BE2C (cell line): ENCODE data around the gene LTA4H.

Experiments
- DNase-seq: peaks from one replicate; pipeline ENCODE4 v3.0.0-alpha.2; 2020
- H3K27me3 ChIP-seq: fragments of 250-450 bp; sonication (Bioruptor Pico); 2 replicates; pipeline ENCODE4 v1.5.1; 2020; ENCODE audit warnings: mild to moderate bottlenecking
- H3K36me3 ChIP-seq: fragments of 250-450 bp; sonication (Bioruptor Pico); 2 replicates; pipeline ENCODE4 v1.5.1; 2020; ENCODE audit warnings: mild to moderate bottlenecking
- H3K4me1 ChIP-seq: fragments of 250-450 bp; sonication (Bioruptor Pico); 2 replicates; pipeline ENCODE4 v1.5.1; 2020
- H3K4me3 ChIP-seq: 2 replicates; pipeline ENCODE4 v1.5.1; 2011; ENCODE audit warnings: low read depth, low read length
- H3K9me3 ChIP-seq: fragments of 250-450 bp; sonication (Bioruptor Pico); 2 replicates; pipeline ENCODE4 v1.5.1; 2020
- TF ChIP-seq, protein P1 (sequence below): IDR thresholded peaks from 2 replicates; pipeline ENCODE4 v1.5.1; 2012; ENCODE audit warnings: mild to moderate bottlenecking, low read depth, low read length

Gene LTA4H

DNA sequence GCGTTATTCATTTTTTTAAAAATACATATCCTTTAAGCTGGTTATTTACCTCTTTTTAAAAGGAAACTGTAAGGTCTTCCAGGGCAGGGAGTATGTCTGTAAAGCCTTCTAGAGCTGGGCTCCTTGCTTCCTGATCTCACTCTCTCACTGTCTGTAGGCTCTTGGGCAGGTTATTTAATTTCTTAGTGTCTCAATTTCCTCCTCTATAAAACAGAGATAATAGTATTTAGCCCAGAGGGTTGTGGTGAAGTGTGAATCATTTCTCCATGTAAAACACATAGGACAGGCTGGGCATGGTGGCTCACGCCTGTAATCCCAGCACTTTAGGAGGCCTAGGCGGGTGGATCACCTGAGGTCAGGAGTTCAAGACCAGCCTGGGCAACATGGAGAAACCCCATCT lies 25.9 kb upstream of the LTA4H start:
- no peaks in the 10 kb centered on the region for H3K27me3 ChIP-seq
- no peak for DNase-seq
- H3K4me1 ChIP-seq = no peaks in the 10 kb centered on the region
- TF ChIP-seq, protein P1, sequence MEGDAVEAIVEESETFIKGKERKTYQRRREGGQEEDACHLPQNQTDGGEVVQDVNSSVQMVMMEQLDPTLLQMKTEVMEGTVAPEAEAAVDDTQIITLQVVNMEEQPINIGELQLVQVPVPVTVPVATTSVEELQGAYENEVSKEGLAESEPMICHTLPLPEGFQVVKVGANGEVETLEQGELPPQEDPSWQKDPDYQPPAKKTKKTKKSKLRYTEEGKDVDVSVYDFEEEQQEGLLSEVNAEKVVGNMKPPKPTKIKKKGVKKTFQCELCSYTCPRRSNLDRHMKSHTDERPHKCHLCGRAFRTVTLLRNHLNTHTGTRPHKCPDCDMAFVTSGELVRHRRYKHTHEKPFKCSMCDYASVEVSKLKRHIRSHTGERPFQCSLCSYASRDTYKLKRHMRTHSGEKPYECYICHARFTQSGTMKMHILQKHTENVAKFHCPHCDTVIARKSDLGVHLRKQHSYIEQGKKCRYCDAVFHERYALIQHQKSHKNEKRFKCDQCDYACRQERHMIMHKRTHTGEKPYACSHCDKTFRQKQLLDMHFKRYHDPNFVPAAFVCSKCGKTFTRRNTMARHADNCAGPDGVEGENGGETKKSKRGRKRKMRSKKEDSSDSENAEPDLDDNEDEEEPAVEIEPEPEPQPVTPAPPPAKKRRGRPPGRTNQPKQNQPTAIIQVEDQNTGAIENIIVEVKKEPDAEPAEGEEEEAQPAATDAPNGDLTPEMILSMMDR = no peak
- H3K9me3 ChIP-seq = no peaks in the 10 kb centered on the region
- H3K36me3 ChIP-seq = no peaks in the 10 kb centered on the region
- no peak overlapping the region for H3K4me3 ChIP-seq

DNA sequence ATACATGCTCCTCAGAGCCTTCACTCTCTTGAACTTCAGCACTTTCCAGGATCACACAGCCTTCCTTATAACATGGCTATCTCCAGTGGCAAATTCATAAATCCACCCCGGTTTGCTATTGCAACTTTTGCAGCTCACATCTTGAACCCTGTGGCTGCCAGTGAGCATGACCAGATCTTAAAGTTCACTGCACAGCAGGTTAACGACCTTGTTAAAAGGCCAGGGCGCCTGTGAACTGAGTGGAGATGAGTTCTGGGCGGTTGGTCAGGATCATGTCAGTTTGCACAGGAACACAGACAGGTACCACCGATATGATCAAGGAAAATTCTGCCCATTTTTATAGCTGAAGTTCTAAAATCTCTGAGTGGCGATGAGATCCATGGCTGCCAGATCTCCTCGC lies 24.7 kb upstream of the LTA4H start:
- H3K4me3 ChIP-seq = no peak overlapping the region
- TF ChIP-seq, protein P1 = no peak
- no peaks in the 10 kb centered on the region for H3K4me1 ChIP-seq
- no peaks in the 10 kb centered on the region for H3K36me3 ChIP-seq
- H3K27me3 ChIP-seq = no peaks in the 10 kb centered on the region
- H3K9me3 ChIP-seq = no peaks in the 10 kb centered on the region
- DNase-seq = no peak

DNA sequence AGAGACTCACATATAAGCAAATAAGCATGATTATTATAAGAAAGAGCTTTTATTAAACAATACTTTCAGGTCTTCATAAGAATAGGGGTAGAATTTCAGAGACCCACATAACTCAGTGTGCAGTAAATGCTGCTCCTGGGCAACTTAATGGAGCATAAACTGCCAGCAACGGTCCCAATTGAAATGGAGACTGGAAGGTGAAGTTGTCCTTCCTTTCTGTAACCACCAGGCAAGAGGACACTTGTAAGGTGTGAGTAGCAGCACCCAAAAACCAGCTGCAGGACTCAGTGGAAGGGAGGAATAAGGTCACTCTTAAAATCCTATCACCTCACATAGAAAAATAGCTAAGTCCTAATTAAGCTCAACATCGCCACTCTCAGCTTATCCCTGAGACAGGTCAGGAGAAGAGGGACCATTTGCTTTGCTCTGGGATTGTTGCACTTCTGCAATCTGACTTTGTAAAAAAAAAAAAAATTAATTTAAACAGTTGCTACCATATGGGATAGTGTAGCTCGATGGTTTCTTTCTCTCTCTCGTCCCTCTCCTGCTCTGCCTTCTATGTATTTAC lies 22.7 kb upstream of the LTA4H start:
- no peak overlapping the region for H3K4me3 ChIP-seq
- H3K36me3 ChIP-seq = no peaks in the 10 kb centered on the region
- no peaks in the 10 kb centered on the region for H3K4me1 ChIP-seq
- no peaks in the 10 kb centered on the region for H3K9me3 ChIP-seq
- DNase-seq = no peak
- no peaks in the 10 kb centered on the region for H3K27me3 ChIP-seq
- TF ChIP-seq, protein P1 = no peak

DNA sequence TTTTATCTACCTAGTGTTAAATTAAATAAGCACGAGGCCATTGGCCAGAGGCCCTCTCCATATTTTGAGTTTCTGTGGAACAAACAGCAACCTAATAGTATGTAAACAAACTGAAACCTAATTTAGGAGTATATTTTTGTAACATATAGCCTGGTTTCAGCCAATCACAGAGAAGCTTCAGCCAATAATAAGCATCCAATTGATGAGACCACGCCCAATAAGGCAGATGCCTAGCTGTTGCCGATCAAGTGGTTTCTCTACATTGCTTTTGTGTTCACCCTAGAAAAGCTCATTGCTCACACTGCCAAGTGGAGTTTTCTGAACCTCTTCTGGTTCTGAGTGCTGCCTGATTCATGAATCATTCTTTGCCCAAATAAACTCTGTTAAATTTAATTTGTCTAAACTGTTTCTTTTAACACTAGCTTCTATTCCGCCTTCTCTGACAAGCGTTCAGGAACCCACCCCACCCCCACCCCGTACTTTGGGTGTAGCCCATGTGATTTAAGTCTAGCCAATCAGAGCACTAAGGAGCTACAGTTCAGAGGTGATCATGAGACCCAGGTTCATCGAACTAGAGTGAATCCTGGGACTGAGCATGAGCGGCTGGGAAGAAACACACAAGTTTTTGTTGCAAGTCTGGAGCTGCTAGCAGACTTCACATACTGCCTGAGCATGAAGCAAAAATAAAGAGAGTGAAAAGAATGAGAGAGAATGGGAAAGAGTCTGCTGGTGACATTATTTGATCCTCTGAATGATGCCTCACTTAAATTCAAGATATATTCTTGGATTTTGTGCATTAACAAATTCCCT lies 21.5 kb upstream of the LTA4H start:
- H3K36me3 ChIP-seq = no peaks in the 10 kb centered on the region
- DNase-seq = no peak
- TF ChIP-seq, protein P1 = no peak
- no peak overlapping the region for H3K4me3 ChIP-seq
- no peaks in the 10 kb centered on the region for H3K4me1 ChIP-seq
- no peaks in the 10 kb centered on the region for H3K27me3 ChIP-seq
- H3K9me3 ChIP-seq = no peaks in the 10 kb centered on the region

DNA sequence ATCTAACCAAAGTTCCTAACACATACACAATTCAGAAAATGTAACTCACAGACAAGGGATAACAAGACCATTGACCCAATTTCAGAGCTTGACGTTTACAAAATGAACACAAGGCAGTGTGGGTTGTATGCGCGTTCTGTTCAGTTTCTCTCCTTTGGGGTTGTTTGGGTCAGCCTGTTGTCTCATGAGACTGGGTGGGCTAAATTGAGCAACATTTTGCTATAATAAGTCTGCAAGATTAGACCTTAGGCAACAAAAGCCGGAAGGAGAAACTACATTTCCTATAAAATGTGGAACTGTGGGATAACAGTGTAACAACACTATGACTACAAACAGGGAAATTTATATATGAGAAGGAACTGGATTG lies 18.8 kb upstream of the LTA4H start:
- Histone ChIP-seq H3K4me1 (no peaks in the 10 kb centered on the region), H3K4me3 (no peak overlapping the region), H3K9me3 (no peaks in the 10 kb centered on the region), H3K36me3 (no peaks in the 10 kb centered on the region), H3K27me3 (no peaks in the 10 kb centered on the region)
- no peak for DNase-seq
- TF ChIP-seq, protein P1 = no peak

DNA sequence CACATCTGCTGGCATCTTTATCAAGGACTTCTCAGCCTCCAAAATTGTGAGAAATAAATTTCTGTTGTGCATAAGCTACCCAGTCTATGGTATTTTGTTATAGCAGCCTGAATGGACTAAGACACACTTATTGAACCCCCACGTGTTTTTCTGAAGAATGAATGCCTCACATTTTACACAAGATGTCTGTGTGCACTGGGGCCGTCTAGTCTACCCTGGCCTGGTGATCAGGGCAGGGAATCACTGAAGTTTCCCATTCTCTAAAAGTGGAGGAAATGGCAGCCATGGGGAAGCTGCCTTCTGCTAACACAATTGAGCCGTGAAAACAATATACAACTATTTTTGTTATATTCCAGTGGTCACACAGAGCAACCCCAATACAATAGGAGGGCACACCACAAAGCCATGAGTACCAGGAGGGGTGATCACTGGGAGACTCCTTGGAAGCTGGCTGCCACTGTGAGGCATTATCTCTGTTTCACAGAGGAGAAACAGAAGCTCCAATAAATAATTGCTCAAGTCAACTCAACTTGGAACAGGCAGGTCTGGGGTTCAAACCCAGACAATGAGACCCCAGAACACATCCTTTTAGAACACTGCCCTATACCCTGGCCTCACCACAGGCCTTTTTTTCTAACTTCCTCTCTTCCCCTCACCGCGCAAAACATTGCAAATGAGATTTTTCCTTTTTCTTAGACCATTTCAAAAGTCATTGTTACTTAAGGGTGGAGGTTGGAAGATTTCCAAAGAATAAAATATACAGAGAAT lies 18.3 kb upstream of the LTA4H start:
- Histone ChIP-seq H3K27me3 (no peaks in the 10 kb centered on the region), H3K9me3 (no peaks in the 10 kb centered on the region), H3K4me3 (no peak overlapping the region), H3K36me3 (no peaks in the 10 kb centered on the region), H3K4me1 (no peaks in the 10 kb centered on the region)
- TF ChIP-seq, protein P1 = no peak
- no peak for DNase-seq
